ENCODE measurements around the gene LKAAEAR1. TPM values are rescaled to one million over a fixed set of nuclear protein-coding genes. Genes with fewer than 3 reads are reported as not detected.
A peak's percentile ranks its signal among the peaks of the same experiment; 100 is the strongest.

The LKAAEAR1 gene
- total and polyA plus RNA-seq, 2 of the 13 experiments (the other 11 are each of a cell fraction or from before 2014, with no cell fraction given): not detected

DNA sequence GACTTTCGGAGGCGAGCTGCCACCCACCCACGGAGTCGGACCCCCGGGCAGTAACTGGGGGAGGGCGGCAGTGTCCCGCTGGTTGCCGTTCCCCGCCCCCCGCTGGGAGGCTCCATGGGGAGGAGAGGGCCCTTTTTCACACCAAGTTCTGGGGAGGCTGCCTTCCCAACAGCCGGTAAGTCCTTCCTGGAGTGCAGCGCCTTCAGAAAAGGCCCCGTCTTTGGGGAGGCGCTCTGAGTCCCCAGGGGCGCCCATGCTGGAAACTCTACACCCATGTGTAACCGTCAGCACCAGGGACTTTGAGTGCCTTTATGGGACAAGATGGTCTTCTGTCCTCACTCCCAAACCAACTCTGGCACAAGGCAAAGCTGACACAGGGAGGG is 34.3 kb downstream of the LKAAEAR1 start (continued):
- TF ChIP-seq ATM (IDR thresholded peaks at IDR 0.05; ENCODE audit: borderline replicate concordance): no peak
- no peak for TF ChIP-seq ZNF530 (CRISPR knock-in tag; IDR thresholded peaks at IDR 0.05; ENCODE audit: low read depth)
- TF ChIP-seq, protein P1, sequence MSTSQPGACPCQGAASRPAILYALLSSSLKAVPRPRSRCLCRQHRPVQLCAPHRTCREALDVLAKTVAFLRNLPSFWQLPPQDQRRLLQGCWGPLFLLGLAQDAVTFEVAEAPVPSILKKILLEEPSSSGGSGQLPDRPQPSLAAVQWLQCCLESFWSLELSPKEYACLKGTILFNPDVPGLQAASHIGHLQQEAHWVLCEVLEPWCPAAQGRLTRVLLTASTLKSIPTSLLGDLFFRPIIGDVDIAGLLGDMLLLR (CRISPR knock-in tag; IDR thresholded peaks at IDR 0.05): no peak; the same call in 1 of the 2 replicates
- TF ChIP-seq ZNF333 (CRISPR knock-in tag; IDR thresholded peaks at IDR 0.05; ENCODE audit: borderline replicate concordance): 0 out of 2 replicates have a peak, but pooled peaks have one; percentile 36
- no peak for TF ChIP-seq MXI1 (IDR thresholded peaks at IDR 0.05; ENCODE audit: borderline replicate concordance, low read depth, low read length)
- TF ChIP-seq, protein P2, sequence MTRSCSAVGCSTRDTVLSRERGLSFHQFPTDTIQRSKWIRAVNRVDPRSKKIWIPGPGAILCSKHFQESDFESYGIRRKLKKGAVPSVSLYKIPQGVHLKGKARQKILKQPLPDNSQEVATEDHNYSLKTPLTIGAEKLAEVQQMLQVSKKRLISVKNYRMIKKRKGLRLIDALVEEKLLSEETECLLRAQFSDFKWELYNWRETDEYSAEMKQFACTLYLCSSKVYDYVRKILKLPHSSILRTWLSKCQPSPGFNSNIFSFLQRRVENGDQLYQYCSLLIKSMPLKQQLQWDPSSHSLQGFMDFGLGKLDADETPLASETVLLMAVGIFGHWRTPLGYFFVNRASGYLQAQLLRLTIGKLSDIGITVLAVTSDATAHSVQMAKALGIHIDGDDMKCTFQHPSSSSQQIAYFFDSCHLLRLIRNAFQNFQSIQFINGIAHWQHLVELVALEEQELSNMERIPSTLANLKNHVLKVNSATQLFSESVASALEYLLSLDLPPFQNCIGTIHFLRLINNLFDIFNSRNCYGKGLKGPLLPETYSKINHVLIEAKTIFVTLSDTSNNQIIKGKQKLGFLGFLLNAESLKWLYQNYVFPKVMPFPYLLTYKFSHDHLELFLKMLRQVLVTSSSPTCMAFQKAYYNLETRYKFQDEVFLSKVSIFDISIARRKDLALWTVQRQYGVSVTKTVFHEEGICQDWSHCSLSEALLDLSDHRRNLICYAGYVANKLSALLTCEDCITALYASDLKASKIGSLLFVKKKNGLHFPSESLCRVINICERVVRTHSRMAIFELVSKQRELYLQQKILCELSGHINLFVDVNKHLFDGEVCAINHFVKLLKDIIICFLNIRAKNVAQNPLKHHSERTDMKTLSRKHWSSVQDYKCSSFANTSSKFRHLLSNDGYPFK (CRISPR knock-in tag; IDR thresholded peaks at IDR 0.05; ENCODE audit: borderline replicate concordance): no peak
- TF ChIP-seq KLF12 (CRISPR knock-in tag; IDR thresholded peaks at IDR 0.05; ENCODE audit: borderline replicate concordance): no peak
- TF ChIP-seq ZNF781 (CRISPR knock-in tag; IDR thresholded peaks at IDR 0.05; ENCODE audit: borderline replicate concordance, not compliant biosample characterization): no peak
- peak; percentile 21; the same call in 1 of the 2 replicates for TF ChIP-seq KLF6 (CRISPR knock-in tag; IDR thresholded peaks at IDR 0.05)
- TF ChIP-seq ZNF383 (CRISPR knock-in tag; IDR thresholded peaks at IDR 0.05; ENCODE audit: borderline replicate concordance): peak; percentile 67; the same call in 1 of the 2 replicates
- no peak for TF ChIP-seq ZNF619 (CRISPR knock-in tag; IDR thresholded peaks at IDR 0.05)
- TF ChIP-seq SALL1 (CRISPR knock-in tag; IDR thresholded peaks at IDR 0.05): peak; percentile 2; the same call in 1 of the 2 replicates
- TF ChIP-seq ZBTB7A (CRISPR knock-in tag; IDR thresholded peaks at IDR 0.05): no peak
- no peak for TF ChIP-seq ZC3H4 (CRISPR knock-in tag; IDR thresholded peaks at IDR 0.05; ENCODE audit: borderline replicate concordance)
- no peak for TF ChIP-seq RORA (CRISPR knock-in tag; IDR thresholded peaks at IDR 0.05)
- TF ChIP-seq ZNF430 (CRISPR knock-in tag; IDR thresholded peaks at IDR 0.05): peak; percentile 49; the same call in 1 of the 2 replicates
- TF ChIP-seq ZNF749 (CRISPR knock-in tag; IDR thresholded peaks at IDR 0.05; ENCODE audit: borderline replicate concordance): 0 out of 2 replicates have a peak, but pooled peaks have one; percentile 12
- 0 out of 2 replicates have a peak, but pooled peaks have one; percentile 44 for TF ChIP-seq ZNF484 (CRISPR knock-in tag; IDR thresholded peaks at IDR 0.05; ENCODE audit: borderline replicate concordance, low read depth)
- no peak for TF ChIP-seq ZKSCAN1 (IDR thresholded peaks at IDR 0.05; ENCODE audit: low read length)
- TF ChIP-seq, protein P3, sequence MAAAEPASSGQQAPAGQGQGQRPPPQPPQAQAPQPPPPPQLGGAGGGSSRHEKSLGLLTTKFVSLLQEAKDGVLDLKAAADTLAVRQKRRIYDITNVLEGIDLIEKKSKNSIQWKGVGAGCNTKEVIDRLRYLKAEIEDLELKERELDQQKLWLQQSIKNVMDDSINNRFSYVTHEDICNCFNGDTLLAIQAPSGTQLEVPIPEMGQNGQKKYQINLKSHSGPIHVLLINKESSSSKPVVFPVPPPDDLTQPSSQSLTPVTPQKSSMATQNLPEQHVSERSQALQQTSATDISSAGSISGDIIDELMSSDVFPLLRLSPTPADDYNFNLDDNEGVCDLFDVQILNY (CRISPR knock-in tag; conservative IDR thresholded peaks at IDR 0.05): 0 out of 2 replicates have a peak, but pooled peaks have one; percentile 18
- TF ChIP-seq ARNTL (CRISPR knock-in tag; IDR thresholded peaks at IDR 0.05): peak; percentile 29; the same call in 1 of the 2 replicates
- TF ChIP-seq FOXK1 (CRISPR knock-in tag; IDR thresholded peaks at IDR 0.05; ENCODE audit: borderline replicate concordance, low read depth): no peak
- no peak for TF ChIP-seq ZBTB20 (CRISPR knock-in tag; IDR thresholded peaks at IDR 0.05; ENCODE audit: borderline replicate concordance, low read depth)
- no peak for TF ChIP-seq ZNF292 (CRISPR knock-in tag; IDR thresholded peaks at IDR 0.05; ENCODE audit: borderline replicate concordance, low read depth)
- TF ChIP-seq GATA4 (IDR thresholded peaks at IDR 0.05; ENCODE audit: borderline replicate concordance, low read depth): 0 out of 2 replicates have a peak, but pooled peaks have one; percentile 4
- TF ChIP-seq HMG20B (CRISPR knock-in tag; conservative IDR thresholded peaks at IDR 0.05): no peak
- peak; percentile 65; the same call in 1 of the 2 replicates for TF ChIP-seq ZNF446 (CRISPR knock-in tag; IDR thresholded peaks at IDR 0.05)
- TF ChIP-seq SSRP1 (CRISPR knock-in tag; IDR thresholded peaks at IDR 0.05): no peak

Measured in HepG2 (cell line).